GM13977 (cell line): ENCODE measurements around the gene MYADML2.

Source experiments
- DNase-seq: peaks from one replicate; pipeline ENCODE4 v3.0.0; 2012; ENCODE audit warnings: low spot score
- in situ Hi-C: fragments of 300-500 bp; cut with MboI; formaldehyde crosslinking; loops from one replicate; pipeline ENCODE4 v1.12.0; 2022; ENCODE audit warnings: low sequenced_read_pairs, low pct_unique_long_range_greater_than_20kb, mixed read lengths, inconsistent platforms; ENCODE audit not compliant: unreplicated experiment
- TF ChIP-seq, protein P1 (sequence below): IDR thresholded peaks from 2 replicates; pipeline ENCODE4 v1.5.1; 2012; ENCODE audit warnings: mild to moderate bottlenecking, control low read depth; ENCODE audit not compliant: insufficient read depth; ENCODE audit errors: extremely low read depth, missing control alignments

MYADML2 gene

DNA sequence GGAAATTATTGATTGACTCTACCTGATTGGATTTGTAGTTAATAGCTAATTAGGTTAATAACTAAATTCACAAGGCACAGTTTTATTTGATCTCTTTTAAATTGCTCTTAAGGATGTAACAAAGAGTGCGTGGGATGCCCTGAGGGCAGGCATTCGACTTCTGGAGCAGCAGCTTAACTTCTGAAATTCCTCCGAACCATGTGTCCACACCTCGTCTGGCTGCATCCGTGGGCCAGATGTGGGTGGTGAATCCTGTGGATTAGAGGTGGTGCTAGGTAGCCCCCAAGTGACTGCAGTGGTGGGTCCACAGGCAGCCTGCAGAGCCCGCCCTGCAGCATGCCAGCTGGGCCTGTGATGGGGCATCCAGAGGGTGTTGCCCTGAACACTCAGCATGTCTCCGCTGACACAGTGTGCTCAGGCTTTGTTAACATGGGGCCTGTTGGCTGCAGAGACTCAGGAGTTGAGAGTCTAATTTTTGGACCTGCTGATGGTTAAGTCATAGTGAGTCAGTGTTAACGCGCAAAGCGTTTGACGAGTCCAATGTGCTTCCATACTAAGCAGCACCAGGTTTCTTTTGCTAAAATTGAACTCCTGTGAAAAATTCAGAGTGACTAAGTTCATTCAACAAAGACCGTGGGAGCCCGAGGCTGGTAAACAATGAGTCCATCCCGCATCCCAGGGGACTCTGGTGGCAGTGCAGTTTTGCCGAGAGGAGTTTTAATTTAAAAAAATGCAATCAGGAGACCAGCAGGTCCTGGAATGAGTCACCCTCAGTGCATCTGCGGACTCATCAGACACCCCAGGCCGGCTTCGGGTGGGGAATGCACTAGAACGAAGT is 48.8 kb downstream of the MYADML2 start:
- in situ Hi-C loops, result no loop called here
- no peak for DNase-seq
- TF ChIP-seq, protein P1, sequence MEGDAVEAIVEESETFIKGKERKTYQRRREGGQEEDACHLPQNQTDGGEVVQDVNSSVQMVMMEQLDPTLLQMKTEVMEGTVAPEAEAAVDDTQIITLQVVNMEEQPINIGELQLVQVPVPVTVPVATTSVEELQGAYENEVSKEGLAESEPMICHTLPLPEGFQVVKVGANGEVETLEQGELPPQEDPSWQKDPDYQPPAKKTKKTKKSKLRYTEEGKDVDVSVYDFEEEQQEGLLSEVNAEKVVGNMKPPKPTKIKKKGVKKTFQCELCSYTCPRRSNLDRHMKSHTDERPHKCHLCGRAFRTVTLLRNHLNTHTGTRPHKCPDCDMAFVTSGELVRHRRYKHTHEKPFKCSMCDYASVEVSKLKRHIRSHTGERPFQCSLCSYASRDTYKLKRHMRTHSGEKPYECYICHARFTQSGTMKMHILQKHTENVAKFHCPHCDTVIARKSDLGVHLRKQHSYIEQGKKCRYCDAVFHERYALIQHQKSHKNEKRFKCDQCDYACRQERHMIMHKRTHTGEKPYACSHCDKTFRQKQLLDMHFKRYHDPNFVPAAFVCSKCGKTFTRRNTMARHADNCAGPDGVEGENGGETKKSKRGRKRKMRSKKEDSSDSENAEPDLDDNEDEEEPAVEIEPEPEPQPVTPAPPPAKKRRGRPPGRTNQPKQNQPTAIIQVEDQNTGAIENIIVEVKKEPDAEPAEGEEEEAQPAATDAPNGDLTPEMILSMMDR, result no peak

DNA sequence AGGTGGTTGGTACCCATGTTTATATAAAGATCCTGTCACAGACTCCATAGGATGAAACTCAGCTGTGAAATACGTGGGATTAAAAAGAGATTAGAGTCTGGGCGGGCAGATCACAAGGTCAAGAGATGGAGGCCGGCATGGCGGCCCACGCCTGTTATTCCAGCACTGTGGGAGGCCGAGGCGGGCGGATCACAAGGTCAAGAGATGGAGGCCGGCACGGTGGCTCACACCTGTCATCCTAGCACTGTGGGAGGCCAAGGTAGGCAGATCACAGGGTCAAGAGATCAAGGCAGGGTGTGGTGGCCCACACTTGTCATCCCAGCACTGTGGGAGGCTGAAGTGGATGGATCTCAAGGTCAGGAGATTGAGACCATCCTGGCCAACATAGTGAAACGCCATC is 51.6 kb downstream of the MYADML2 start:
- TF ChIP-seq, protein P1, result no peak
- no peak for DNase-seq
- in situ Hi-C loops, result no loop called here

DNA sequence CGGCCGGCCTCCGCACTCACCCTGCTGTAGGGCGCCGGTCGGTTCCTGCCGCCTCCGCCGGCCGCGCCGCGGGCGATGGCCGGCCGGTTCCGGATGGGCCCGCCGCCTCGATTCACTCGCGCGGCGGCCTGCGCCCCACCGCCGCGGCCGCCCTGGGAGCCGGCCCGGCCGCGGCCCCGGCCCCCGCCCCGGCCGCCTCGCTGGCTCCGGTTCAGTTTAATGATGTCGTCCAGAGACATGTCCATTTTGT is 55.8 kb downstream of the MYADML2 start:
- no peak for DNase-seq
- TF ChIP-seq, protein P1, result no peak
- in situ Hi-C loops, result no loop called here

DNA sequence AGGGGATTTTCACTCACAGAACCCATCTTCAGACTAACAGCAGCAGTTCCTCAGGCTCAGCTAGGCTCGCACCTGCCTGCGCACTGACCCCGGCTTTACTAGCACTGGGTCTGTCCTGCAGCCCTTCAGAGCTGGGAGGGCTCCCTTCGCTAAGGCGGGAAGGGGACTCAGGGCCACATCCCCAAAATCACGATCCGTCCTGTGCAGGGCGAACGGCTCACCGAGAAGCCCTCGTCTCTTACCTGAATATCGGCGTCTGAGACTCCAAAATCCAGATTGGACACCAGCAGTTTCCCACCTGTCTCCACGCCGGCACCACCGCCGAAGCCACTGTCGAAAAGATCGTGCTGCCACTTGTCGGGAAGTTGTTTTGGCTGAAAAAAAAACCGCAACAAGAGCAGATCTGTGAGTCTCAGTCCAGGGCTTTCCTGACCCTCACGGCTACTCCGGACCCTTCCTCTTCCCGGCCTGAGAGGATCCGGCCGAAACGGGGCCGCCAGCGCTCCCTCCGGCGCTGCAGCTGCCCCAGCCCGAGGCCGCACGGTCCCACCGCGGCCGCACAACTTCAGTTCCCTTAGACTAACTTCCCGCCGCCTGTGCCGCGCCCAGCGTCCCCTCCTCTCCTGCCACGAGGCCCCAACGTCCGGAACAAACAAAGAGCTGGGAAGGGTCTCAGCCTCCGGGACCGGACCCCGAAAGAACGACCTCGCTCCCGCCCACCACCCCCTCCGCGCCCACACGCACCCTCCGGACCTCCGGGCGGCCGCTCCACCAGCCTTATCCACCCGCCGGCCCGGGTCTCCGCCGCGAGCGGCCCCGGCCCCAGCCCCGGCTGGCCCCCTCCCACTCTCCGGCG is 56.4 kb downstream of the MYADML2 start:
- DNase-seq, result no peak
- TF ChIP-seq, protein P1, result no peak
- in situ Hi-C loops, result no loop called here
